Measurements from ENCODE around the gene PZP. TPM values are rescaled to one million over a fixed set of nuclear protein-coding genes. Genes with fewer than 3 reads are reported as not detected.

PZP gene
- total and polyA plus RNA-seq, 2 of the 13 experiments (the other 11 are each of a cell fraction or from before 2014, with no cell fraction given): 0.07 to 0.89 TPM

DNA sequence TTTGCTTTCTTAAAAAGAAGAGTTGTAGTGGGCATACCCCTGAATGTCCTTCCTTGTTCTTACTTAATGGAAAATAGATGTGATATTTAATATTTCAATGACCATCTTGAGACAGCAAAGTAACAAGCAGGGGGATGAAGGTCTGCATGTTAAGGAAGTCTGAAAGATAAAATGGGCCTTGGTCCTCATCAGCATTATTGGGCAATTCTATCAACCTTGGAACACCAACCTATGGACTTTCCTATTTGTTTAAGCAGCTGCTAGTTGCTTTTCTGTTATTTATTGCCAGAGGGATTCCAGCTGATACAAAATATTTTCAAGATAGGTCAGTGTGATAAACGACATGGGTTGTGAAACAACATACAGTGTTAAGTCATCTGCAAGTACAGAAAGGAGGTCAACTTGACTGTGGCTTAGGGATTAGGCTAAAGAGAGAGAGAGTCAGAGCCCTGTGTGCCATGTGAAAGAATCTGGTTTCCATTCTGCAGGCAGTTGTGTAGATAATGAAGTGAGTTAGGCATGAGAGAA is 76.1 kb downstream of the PZP start (continued):
- TF ChIP-seq ELF3 (CRISPR knock-in tag; IDR thresholded peaks at IDR 0.05) (peak; percentile 99), THYN1 (CRISPR knock-in tag; IDR thresholded peaks at IDR 0.05; ENCODE audit: borderline replicate concordance, low read depth) (peak; percentile 72; the same call in 1 of the 2 replicates), CENPBD1 (CRISPR knock-in tag; IDR thresholded peaks at IDR 0.05; ENCODE audit: borderline replicate concordance, low read depth) (no peak), ADNP (CRISPR knock-in tag; IDR thresholded peaks at IDR 0.05) (no peak), ZNF616 (CRISPR knock-in tag; IDR thresholded peaks at IDR 0.05; ENCODE audit: low read depth) (no peak), ATF7 (IDR thresholded peaks at IDR 0.05) (peak; percentile 77), ATF7 (CRISPR knock-in tag; IDR thresholded peaks at IDR 0.05) (no peak), ZNF562 (CRISPR knock-in tag; IDR thresholded peaks at IDR 0.05; ENCODE audit: borderline replicate concordance) (no peak), ZNF512B (CRISPR knock-in tag; IDR thresholded peaks at IDR 0.05; ENCODE audit: borderline replicate concordance) (peak; percentile 74; the same call in 1 of the 2 replicates), ZNF264 (CRISPR knock-in tag; IDR thresholded peaks at IDR 0.05) (peak; percentile 92), PCBP1 (IDR thresholded peaks at IDR 0.05; ENCODE audit: borderline replicate concordance, low read depth, low read length) (no peak), SNRNP70 (IDR thresholded peaks at IDR 0.05; ENCODE audit: low read depth, low read length) (no peak), SYNCRIP (IDR thresholded peaks at IDR 0.05; ENCODE audit: insufficient read depth, low read depth, low read length) (no peak), CBX5 (CRISPR knock-in tag; IDR thresholded peaks at IDR 0.05; ENCODE audit: borderline replicate concordance) (peak; percentile 74; the same call in 1 of the 2 replicates)
- TF ChIP-seq, protein P1, sequence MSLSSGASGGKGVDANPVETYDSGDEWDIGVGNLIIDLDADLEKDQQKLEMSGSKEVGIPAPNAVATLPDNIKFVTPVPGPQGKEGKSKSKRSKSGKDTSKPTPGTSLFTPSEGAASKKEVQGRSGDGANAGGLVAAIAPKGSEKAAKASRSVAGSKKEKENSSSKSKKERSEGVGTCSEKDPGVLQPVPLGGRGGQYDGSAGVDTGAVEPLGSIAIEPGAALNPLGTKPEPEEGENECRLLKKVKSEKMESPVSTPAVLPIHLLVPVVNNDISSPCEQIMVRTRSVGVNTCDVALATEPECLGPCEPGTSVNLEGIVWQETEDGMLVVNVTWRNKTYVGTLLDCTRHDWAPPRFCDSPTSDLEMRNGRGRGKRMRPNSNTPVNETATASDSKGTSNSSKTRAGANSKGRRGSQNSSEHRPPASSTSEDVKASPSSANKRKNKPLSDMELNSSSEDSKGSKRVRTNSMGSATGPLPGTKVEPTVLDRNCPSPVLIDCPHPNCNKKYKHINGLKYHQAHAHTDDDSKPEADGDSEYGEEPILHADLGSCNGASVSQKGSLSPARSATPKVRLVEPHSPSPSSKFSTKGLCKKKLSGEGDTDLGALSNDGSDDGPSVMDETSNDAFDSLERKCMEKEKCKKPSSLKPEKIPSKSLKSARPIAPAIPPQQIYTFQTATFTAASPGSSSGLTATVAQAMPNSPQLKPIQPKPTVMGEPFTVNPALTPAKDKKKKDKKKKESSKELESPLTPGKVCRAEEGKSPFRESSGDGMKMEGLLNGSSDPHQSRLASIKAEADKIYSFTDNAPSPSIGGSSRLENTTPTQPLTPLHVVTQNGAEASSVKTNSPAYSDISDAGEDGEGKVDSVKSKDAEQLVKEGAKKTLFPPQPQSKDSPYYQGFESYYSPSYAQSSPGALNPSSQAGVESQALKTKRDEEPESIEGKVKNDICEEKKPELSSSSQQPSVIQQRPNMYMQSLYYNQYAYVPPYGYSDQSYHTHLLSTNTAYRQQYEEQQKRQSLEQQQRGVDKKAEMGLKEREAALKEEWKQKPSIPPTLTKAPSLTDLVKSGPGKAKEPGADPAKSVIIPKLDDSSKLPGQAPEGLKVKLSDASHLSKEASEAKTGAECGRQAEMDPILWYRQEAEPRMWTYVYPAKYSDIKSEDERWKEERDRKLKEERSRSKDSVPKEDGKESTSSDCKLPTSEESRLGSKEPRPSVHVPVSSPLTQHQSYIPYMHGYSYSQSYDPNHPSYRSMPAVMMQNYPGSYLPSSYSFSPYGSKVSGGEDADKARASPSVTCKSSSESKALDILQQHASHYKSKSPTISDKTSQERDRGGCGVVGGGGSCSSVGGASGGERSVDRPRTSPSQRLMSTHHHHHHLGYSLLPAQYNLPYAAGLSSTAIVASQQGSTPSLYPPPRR (CRISPR knock-in tag; IDR thresholded peaks at IDR 0.05; ENCODE audit: borderline replicate concordance): peak; percentile 99
- TF ChIP-seq, protein P2, sequence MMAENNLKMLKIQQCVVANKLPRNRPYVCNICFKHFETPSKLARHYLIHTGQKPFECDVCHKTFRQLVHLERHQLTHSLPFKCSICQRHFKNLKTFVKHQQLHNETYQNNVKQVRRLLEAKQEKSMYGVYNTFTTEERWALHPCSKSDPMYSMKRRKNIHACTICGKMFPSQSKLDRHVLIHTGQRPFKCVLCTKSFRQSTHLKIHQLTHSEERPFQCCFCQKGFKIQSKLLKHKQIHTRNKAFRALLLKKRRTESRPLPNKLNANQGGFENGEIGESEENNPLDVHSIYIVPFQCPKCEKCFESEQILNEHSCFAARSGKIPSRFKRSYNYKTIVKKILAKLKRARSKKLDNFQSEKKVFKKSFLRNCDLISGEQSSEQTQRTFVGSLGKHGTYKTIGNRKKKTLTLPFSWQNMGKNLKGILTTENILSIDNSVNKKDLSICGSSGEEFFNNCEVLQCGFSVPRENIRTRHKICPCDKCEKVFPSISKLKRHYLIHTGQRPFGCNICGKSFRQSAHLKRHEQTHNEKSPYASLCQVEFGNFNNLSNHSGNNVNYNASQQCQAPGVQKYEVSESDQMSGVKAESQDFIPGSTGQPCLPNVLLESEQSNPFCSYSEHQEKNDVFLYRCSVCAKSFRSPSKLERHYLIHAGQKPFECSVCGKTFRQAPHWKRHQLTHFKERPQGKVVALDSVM (CRISPR knock-in tag; IDR thresholded peaks at IDR 0.05): no peak
- TF ChIP-seq, protein P3, sequence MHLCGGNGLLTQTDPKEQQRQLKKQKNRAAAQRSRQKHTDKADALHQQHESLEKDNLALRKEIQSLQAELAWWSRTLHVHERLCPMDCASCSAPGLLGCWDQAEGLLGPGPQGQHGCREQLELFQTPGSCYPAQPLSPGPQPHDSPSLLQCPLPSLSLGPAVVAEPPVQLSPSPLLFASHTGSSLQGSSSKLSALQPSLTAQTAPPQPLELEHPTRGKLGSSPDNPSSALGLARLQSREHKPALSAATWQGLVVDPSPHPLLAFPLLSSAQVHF (CRISPR knock-in tag; IDR thresholded peaks at IDR 0.05): no peak
